Femur (tissue), 1 donor: ENCODE results near the gene FAT1.

Experiments
- DNase-seq: peaks from one replicate; pipeline ENCODE4 v3.0.0-alpha.2; 2017

The FAT1 gene

DNA sequence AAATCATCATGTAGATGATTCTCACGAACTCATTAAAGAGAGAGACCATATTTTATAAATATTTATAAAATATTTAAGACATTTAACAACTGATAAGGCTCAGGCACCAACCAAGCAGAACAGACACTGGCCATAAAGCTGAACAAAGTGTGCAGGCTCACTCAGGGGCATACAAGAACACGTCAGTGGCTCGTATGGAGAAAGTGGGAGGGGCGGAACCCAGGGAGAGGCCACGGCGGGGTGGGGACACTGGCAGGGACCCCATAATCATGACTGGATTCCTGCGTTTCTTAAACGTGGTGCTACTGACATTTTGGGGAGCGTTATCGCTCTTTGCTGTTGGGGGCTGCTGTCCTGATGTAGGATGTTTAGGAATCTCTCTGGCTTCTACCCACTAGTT lies 31.3 kb upstream of the FAT1 start:
- DNase-seq = no peak

DNA sequence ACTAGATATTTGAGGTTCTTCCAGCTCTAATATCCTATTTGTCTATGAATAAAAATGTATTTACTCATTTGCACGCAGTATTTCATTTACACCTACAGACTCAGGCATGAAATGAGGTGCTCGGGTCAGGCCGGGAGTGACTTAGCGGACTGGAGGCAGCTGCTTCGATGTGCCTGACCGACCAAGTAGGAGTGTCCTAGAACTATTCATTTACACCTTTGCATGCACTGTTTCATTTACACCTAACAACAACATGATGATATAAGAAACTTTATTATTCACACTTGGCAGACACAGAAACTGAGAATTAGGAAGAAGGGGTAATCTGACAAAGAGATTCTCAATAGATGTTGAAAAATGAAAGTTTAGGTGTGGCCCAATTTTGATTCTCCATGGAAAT lies 28.7 kb upstream of the FAT1 start:
- DNase-seq = no peak

DNA sequence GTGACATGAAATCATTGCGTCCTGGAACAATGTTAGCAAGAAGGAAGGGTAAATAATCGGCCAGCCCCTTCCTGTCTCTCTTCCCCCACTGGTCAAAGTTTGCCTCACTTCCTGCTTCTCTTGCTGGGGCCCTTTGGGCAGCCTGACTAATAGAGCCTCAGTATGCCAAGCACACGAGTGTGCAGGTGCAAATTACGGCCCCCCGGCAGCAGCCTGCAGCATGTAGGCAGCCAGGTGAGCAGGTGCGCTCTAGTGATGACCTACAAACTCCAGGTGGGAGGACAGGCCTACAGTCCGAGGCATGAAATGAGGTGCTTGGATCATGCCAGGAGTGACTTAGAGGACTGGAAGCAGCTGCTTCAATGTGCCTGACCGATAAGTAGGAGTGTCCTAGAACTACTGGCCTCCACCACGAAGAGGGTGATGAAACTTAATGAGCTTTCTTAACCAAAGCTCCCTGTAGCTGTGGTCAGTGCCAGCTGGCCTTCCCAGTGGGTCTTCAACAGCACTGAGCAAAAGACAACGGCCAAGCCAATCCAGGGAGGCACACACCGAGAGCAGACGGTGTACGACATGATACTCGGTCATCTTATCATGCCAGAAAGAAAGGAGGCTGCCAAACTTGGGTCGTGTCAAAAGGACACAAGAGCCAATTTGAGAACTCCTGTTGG lies 26.1 kb upstream of the FAT1 start:
- no peak for DNase-seq

DNA sequence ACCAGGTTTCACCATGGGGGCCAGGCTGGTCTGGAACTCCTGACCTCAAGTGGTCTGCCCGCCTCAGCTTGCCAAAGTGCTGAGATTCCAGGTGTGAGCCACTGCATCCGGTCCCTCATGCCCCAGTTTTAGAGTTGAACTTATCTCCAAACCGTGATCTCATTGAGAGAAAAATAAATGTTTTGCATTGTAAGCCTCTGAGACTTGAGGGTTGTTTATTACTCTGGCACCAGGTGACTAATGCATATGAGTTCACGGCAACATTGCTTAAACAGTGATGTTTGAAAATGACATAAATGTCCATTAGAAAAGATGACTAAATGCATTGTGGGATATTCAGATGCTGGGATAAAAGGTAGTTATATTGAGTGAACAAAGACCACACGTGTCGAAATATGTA lies 22.9 kb upstream of the FAT1 start:
- DNase-seq = no peak

DNA sequence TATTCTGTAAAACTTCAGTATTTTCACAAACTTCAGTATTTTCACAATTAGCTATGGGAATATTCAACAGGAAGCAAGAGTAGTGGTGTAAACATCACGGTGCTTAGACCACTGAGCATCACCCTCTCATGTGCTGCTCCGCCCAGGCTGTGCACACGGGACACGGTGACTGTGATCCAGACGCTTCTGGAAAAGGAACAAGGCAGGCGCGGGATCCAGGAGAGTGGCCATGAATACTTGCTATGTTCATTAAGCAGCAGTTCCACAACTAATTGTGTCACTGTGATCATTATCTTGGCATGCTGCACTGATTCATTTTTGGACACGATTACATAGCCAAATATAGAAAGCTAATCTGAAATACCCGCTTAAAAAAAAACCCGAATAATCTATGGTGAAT lies 19.6 kb upstream of the FAT1 start:
- DNase-seq = peak; percentile 44

DNA sequence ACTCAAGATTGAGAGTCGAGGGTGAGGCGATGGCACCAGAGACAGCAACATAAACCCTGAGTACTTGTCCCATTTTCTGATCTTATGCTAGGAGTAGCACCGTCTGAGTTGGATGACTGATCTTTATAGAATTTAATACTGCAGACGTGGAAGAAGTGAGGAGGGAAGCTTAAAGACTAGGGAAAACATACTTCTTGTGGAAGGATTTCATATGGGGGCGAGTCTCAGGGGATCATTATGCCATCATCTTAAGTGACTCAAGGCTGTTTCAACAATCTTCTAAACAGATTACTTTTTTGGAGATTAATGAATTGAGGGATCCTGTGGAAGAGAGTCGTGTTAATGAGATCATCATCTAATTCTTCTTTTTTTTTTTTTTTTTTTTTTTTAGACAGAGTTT lies 17.2 kb upstream of the FAT1 start:
- no peak for DNase-seq

DNA sequence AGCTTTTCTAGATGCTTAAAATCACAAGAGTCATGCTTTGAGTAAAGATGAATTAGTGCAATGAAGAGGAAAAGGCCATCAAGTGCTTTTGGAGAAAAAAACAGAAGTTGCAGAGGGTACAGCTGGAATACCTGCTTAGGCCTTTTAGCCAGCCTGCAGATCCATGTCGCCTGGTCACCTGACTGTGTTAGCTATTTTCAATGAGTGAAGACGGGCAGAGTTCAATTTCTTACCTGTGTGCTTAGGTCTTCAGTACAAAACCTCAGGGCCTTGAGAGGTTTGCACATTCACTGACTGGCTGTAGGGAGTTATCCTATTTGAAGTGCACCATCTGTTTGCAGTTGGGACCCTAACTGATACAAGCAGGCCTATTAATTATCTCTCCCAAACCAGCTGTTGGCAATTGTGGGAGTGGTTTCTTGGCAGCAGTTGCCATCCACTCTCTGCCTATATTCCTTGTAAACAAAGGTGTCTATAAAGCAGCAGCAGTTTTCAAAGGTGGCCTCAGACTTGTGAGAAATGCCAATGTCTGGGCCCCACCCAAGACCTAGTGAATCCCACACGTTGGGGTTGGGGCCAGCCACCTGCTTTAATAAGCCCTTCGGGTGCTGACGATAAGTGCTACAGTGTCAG lies 16.3 kb upstream of the FAT1 start:
- DNase-seq = no peak

DNA sequence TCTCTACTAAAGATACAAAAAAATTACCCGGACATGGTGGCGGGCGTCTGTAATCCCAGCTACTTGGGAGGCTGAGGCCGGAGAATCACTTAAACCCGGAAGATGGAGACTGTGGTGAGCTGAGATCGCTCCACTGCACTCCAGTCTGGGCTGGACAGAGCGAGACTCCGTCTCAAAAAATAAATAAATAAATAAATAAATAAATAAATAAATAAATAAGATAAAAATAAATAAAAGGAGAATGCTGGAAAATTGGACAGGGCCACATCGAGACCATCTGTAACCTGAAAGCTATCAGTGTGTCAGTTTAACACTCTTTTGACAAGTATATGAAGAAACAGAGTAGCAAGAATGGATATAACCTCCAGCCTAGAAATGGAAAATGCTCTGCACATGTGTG lies 15.7 kb upstream of the FAT1 start:
- no peak for DNase-seq

DNA sequence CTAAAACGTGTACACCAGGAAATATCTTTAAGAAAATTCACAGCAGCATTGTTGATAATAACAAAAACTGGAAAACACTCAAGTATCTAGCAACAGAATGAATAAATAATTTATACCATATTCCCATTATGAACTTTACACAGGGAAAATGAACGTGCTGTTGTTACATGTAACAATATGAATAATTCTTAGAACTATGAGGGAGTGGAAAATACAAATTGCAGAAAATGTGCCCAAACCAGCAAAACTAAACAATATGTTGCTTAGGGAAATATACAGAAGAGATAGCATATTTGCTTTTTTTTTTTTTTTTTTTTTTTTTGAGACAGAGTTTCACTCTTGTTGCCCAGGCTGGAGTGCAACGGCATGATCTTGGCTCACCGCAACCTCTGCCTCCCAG lies 14.8 kb upstream of the FAT1 start:
- DNase-seq = no peak

DNA sequence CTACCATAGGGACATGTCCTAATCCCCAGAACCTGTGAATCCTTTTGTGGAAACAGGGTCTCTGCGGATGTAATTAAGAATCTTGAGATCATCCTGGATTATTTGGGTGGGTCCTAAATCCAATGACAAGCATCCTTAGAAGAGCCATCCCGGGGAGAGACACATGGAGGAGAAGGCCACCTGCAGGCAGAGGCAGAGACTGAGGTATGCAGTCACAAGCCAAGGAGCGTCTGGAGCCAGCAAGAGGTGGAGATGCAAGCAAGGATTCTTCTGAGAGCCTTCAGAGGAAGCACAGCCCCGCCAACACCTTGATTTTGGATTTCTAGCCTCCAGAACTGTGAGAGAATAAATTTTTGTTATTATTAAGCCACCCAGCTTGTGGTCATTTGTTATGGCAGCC lies 13.8 kb upstream of the FAT1 start:
- no peak for DNase-seq

DNA sequence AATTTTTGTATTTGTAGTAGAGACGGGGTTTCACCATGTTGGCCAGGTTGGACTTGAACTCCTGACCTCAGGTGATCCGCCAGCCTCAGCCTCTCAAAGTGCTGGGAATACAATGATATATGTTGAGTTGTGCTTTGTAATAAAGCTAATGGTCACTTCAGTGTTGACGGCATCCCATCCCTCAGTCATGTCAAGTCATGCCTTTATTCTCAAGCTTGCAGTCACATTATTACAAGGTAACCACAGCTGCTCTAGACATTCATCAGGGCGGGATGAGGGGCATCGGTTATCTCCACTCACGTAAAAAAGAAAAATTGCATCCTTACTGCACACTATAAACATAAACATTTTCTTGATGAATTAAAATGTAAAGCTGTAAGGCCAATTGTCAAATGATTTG lies 12.8 kb upstream of the FAT1 start:
- no peak for DNase-seq

DNA sequence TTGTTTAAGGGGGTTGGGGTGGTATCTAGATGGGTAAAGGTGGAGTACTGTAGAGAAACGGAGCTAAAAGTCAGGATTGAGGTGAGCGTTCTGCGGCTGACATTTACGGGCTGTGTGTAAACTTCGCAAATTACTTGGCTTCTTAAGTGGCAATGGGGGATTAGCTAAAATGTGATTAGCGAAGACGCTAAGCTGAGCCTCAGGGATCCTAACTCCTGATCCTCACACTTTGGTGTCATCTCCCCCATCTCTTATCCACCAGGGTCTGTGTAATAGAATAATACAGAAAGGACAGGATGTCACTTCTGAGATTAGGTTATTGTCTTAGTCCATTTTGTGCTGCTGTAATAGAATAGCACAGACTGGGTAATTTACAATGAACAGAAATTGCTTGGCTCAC lies 10.6 kb upstream of the FAT1 start:
- no peak for DNase-seq

DNA sequence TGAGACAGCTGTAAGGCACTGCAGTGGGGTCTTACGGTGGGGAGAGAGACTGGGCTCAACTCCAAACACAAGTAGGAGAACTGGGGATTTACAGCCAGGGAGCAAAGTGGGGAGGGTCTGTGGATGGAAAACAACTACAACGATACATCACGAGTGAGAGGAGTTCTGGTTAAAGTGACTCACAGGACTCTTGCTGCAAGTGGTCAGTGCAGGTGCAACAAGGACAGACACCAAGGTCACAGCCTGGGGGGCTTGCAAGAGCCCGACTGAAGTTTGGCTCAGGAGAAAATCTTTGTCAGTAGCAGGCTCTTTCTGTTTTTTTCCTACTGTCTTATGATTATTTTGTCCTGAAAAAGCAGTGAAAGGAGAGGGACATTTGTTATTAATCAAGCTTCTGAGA lies 10.1 kb upstream of the FAT1 start:
- no peak for DNase-seq

DNA sequence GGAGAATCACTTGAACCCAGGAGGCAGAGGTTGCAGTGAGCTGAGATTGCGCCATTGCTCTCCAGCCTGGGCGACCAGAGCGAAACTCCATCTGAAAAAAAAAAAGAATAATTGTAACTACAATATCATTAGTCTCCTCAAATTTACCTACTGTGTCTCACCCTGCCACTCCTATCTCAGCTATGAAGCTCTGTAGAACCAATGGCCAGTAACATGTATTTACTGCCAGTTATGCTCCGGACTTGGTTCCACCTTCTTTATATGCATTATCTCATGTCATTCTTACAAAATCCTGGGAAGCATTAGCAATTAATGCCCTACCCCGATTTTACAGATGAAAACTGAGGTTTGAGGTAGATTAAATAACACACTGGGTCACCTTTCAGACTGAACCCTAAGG lies 7.0 kb upstream of the FAT1 start:
- no peak for DNase-seq

DNA sequence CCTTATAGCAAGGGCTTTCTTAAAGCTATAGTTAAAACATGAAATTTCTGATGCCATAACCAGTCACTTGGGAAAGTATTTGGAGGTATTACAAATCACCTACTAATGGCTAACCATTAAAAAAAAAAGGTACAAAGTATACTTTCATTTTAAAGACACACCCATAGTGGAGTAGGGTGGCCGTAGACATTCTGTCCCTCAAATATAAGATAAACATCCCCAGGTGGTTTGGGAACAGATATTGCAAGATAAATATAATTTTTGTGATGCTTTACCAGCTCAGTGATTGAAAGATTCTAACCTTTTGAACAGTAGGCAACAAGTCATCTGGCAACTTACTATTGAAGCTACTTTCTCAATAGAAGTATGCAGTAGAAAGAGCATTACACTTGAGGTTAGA lies 6.2 kb upstream of the FAT1 start:
- DNase-seq = no peak

DNA sequence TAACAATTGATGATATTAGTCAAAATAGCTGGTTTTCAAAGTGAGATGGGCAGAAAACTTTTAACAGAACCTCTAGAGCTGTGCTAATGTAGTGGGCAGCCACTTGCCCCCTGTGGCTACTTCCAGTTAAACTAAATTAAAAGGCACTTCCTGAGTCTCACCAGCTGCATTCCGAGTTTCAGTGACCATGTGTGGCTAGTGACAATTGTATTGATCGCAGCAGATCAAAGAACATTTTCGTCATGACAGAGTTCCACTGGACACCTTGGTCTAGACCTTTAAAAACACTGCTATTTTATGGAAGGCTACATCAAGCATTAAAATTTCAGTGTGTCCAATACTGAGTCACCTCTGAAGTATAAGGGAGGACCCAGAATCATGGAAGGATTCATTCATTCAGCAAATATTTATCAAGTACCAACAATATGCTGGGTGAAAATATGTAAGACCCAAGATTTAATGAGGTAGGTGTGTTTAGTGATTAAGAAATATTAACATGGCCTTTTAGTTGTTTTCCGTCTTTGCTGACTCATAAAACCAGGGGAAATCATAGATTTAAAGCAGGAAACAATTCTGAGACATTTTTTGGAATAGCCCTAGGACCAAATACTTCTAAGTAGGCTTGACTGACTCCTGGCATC lies 5.1 kb upstream of the FAT1 start:
- DNase-seq = no peak

DNA sequence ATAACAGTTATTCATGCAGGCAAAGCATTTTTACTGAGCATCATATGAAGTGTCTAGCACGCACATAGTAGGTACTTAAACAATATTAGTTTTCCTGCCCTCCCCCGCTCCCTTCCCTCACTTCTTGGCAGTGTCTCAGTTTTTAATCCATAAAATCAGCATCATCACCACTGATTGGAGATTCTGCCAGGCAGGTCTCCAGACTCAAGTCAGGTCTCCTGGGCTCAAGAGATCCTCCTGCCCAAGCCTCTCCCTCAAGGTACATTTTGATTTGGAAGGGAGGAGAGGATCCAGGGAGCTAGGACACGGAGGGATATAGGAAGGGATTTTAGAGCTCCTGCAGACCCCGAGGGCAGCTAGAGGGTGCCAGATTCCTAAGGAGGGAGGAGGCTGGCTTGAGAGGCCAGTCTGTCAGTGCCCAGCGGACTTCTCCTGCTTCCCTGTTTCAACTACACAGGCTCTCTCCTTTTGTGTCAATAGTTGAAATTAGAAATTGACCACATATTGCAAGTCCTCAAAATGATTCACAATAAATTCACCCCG lies 4.4 kb upstream of the FAT1 start:
- DNase-seq = no peak

DNA sequence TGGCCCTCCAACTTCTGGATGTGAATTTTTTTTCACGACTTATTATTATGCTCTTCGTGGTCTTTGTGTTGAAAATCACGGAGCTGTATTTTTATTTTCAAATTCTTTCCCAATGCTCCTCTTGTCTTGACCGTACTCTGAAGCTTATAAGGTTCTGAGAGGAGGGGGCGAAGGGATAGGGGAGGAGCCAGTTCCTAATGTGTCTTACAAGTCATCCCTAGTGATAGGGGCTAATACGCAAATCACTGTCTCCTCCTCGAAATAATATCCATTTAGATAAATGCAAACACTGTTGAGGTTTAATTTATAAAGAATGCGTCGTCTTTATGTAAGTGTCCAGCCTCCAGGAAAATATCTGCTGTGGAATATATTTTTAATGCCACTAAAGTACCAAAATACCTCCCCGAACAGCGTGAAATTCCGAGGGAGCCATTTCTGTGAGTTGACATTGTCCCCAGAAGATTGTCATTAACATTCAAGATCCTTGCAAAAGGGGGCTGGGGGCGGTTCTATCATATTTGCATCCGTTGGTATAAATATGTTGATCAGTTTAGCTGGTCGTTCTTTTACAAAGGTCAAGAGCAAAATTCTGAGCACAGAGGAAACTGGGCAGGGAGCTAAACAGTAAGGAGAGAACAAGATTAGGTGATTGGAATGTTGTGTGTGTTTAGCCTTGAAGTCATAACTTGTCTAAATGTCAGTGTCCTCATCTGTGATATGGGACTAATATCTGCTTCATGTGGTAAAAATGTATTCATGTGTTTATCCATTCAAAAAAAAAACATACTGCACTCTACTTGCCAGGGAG lies 3.7 kb upstream of the FAT1 start:
- no peak for DNase-seq

DNA sequence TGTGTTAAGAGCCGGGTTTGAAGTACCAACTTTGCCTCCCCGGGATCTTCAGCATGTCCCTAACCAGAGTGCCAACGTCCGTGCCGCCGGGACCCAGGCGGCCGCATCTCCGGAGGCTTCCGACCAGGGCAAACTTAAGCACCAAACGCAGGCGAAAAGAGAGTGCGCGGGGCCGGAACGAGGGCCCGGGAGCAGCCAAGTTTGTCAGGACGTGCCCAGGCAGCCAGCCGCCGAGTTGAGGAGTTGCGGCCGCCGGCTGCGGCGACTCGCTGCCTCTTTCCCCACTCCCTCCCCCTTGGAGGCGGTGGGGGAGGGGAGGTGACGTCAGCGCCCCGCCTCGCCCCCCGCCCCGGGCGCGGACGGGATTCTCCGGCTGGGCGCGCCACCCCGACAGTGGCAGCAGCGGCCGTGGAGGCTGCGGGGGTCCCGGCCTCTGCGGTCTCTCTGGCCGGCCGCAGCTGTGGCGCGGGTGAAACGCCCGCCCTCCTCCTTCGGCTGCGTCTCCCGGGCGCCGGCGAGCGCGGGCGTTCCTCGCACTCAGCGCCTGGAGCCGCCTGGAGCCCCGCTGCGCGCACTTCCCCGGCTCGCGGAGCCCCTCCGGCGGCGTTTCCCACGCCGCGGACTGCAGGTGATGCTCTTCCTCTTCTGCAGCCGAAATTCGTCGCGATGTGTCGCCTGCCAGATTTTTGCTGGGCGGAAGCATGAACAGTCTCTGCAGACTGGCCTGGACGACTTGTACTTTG lies 2.9 kb upstream of the FAT1 start:
- peak; percentile 91 for DNase-seq

DNA sequence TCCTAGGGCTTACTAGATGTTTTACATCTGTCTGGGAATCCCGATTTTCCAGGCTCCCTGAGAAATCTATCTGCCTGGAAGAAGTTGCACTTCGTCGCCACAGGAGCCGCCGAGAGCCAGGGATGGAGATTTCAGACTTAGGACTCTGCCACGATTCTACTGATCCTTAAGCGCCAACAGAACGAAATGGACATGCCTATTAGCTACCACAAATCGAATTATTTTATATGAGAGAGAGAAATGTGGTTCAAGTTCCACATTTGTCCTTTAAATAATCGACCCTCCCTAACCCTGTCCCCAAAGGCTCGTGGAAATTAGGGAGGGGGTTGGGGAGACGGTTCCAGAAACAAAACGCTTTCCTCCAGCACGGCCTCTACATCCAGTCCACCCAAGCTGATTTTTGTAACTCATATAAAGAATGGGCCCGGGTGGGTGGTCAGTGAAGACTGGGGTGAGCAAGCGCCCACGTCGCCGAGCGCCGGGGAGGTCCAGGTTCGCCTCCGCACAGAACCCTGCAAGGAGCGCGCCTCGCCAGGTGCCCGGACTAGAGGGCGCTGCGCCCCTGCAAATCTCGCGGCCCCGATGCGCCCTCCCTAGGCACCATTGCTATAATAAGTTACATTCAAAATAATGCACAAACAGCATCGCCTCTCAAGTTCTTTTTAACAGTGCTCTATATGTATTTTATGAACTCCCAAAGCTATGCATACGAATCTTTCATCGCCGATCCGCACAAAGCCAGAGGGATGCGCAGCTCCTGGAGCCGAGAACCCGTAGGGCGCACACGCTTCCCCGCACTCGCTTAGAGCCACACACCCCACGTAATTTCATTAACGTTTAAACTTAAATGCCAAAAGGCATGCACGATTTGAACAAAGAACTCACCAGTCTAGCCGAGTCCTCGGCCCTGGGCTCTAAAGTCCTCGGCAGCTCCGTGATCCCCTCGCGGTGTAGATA lies 2.1 kb upstream of the FAT1 start:
- DNase-seq = peak; percentile 88

DNA sequence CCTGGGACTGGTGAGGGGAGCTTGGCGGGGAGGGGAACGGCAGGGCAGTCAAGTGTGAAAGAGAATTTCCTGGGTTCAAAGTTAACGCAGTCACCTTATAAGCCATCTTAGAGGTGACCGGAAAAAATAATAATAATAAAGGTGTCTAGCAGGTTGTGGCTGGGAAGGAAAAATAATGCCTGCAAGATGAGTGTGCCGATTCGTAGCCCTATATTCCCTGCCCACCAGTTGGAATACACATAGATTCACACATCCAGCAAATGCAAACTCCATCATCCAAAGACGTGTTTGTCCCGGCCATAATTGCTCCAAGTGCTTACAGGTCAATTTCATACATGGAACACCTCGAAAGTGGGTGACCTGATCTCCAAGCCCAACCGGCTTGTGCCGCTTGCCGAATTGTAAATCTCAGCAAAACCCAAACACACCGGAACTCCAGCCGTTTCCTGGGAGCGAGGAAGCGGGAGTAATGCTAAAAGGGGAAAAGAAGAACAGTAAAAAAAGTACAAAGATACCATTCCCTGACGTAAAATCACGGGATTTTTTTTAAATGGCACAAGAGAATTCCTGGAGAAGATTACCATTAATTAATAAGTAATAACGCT lies 1.3 kb upstream of the FAT1 start:
- peak; percentile 43 for DNase-seq
